ENCODE measurements around the gene COG5. TPM values are rescaled to one million over a fixed set of nuclear protein-coding genes. Genes with fewer than 3 reads are reported as not detected.

COG5 gene
- total and polyA plus RNA-seq, 2 of the 8 experiments (the other 6 are each of a cell fraction or from before 2014, with no cell fraction given): 10.5 to 28.1 TPM

GRCh38 chr7:107471292-107472070 is 92.2 kb downstream of the COG5 start (continued):
- no peak for TF ChIP-seq BRCA1 (IDR thresholded peaks at IDR 0.05; ENCODE audit: low read depth, low read length)
